NCI-H524 (cell line): ENCODE data around the gene IHH.

Experiments used
- DNase-seq, 2 experiments: peaks; one replicate each; lab custom pipeline; 2025; lab: John Stamatoyannopoulos, UW

The IHH gene

DNA sequence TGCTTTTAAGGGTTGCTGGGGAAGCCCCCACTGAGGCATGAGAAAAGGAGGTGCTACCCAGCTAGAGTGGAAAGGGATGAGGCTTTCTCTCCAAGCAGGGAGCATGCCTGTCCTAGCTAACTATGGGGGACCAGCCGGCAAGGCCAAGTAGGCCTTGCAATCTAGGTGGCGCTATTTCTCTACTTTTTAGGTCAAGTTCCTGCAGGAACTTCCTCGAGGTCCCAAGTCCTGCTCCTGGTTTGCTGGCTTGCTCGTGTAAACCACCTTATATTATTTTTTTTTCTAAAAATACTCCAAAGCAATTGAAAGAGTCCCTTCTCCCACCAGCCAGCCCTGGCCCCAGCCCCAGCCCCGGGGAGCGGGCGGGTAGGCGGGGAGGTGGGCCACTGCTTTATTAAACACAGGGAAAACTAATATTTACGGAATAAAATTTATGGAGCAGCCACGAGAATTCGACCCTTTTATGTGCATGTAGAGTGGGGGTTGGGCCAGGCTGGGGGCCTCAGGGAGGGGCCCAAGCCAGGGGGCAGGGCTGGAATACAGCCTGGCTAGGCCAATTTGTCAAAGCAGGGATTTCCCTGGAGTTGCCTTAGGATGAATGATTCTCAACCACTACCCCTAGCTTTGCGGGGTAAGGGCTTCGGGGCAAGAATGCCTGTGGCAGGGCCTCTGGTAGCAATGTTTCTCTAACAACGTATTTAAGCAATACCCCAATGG is 12.8 kb upstream of the IHH start:
- peak; percentile 27 to 78 for DNase-seq

DNA sequence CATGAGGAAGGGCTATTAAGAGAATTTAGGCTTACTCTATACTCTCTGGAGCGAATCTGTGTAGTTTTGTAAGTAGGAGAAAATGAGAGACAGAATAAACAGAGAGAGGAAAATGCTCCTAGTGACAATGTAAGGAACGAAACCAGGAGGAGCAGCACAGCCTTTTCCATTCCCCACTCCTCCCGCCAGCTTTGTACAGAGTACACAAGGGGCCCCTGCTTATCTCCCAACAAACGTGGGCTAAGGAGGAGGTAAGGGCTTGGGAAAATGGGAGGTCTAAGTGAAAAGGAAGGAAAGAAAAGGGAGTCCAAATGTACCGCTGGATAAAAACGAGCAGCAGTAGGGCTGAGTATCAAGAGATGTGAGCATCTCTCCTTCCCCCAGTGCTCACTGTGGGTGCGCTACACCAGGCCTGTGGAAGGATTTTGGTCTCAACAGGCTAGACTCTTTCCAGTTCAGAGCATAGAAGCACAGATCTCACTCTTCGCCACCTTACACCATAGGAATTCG is 12.1 kb upstream of the IHH start:
- DNase-seq, result no peak

DNA sequence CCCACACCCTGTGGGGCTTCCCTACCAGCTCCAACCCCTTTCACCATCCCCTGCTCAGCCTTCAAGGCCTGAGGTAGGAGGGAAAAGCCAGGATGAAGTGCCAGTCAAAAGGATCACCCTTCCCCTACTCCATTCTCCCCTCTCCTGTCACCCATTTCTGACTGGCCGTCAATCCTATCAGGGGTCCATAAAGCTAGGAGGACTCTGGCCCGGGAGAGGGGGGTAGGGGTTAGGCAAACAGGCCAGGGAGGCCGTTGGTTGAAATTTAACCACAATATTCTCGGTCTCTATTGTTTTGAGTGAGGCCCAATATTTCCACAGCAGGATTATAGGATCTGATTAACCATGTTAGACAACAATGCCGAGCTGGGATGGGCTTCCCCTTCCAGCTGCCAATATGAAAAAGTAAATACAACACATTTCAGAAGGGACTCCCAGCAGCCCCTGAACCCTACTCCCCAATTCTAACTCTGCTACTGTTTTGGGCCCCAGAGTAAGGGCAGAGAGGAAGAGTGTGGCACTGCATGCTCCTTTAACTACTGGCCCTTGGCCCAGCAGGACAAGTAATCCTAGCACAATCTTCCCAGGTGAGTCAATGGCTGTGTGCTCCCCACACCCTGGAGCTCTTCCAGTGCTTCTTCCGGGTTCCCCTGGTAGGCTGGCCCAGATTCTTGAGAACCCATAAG is 10.6 kb upstream of the IHH start:
- no peak for DNase-seq

DNA sequence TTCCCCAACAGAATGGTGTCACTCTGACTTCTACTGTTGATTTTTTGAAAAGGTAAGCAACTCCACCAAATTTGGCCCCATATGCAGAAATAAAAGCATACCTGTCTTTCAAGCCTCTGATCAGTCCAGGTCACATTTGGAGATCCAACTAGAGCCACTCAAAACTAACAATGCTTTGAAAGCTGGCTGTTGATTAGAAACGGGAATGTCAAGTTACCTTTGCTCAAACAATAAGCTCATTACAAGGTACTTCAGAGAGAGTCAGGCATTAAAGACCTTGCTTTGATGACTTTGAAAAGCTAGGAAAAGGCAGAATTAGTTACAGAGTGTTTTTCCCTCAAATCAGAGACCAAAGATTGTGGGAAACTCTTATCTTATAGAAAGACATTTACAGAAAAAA is 4.8 kb upstream of the IHH start:
- no peak for DNase-seq

DNA sequence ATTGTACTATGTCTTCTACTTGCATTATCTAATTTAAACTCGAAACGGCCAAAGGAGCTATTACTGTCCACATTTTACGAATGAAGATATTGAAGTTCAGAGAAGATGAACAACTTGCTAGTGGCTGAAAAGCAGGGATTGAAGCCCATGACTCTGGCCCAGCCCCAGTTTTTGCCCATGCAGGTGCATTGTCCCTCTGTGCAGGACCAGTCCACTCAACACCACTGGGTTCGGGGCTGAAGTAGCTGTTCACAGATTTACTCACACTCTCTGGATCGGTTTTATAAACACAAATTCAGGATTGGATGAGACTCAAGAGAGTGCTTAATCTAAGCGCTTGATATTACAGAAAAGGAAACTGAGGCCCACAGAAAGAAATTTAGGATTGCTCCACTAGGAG is 1.4 kb upstream of the IHH start:
- DNase-seq, result no peak

DNA sequence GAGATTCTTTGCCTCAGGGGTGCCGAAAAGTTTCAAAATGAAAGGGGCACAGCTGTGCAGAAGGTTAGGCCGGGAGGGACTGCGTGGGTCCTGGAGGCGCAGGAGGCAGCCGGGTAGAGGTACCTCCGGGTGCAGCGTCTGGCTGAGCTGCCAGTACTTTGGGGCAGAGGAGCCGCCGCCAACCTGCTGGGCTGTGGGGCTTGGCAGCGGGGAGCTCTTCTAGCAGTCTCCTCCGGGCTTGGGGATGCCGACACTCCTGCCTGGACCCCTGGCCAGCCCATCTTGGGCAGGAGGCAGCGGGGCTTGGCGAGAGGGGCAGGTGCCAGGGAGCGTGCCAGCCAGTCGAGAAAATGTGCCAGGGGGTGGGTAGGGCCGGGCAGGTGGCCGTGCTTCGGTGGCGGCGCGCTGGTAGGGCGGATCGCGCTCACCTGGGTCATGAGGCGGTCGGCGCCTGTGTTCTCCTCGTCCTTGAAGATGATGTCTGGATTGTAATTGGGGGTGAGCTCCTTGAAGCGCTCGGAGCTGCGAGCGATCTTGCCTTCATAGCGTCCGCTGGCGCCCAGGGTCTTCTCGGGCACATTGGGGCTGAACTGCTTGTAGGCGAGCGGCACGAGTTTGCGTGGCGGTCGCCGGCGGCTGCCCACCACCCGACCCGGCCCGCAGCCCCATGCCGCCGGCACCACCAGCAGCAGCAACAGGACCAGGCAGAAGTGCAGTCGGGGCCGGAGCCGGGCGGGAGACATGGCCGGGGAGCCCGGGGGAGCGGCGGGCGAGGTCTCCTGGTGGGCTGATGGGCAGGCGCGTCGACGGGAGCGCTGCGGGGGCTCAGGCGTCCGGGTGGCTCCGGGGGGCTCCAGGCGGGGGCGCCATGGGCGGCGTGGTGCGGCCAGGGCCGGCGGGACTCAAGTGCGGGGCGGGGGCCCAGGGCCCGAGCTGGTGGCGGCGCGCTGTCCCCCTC is 717 bp downstream of the IHH start:
- peak in 1 of 2 experiments; percentile 28 for DNase-seq

DNA sequence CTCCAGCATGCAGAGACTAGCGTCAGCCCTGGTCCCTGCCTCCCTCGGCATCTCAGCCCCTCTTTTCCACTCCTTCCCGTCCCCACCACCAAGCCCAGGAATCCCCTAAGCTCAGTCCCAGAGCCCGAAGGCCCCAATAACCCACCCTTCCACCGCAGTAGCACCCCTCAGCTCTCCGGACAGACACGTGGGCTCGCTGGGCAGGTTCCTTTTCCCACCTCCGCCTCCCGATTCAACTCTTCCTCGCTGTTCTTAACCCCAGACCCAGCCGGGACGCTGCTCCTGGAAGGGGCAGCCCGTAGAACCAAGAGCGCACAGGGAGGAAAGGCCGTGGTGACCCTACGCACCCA is 1.4 kb downstream of the IHH start:
- no peak for DNase-seq

DNA sequence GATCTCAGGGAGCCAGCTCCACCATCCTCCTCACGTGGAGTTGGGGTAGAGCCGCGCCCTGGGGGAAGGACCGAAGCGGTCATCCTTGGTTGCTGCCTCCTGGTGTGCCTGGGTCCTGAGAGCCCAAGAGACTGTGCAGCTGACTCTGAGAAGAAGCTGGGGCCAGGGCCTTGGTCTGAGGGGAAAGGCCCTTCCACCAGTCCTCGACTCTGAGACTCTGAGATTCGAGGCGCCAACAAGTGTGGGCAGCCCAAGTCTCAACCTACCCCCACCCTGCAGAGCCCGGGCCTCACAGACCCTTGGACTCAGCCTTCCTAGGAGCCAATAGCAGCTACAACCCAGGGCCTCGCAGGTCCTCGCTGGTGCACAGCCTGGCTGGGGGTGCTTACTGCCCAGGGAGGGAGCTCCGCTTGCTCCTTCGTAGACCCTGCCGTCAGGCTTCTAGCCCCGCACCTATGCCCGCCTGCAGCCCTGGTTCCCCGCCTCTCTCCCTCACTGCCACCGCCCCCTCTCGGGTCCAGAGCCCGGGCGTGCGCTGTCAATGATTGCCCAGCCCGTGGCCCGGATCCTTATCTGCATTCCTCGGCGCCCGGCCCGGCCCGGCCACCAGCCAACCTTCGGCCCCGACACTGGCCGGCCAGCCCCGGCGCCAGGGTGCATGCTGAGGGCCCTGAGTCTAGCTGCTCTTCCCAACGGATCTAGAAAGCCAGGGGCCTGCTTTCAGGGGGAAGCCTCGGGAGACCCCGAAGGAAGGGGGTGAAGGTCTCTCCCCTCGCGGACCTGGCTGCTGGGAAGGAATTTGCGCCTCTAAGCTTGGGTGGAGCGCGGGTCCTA is 2.0 kb downstream of the IHH start:
- no peak for DNase-seq

DNA sequence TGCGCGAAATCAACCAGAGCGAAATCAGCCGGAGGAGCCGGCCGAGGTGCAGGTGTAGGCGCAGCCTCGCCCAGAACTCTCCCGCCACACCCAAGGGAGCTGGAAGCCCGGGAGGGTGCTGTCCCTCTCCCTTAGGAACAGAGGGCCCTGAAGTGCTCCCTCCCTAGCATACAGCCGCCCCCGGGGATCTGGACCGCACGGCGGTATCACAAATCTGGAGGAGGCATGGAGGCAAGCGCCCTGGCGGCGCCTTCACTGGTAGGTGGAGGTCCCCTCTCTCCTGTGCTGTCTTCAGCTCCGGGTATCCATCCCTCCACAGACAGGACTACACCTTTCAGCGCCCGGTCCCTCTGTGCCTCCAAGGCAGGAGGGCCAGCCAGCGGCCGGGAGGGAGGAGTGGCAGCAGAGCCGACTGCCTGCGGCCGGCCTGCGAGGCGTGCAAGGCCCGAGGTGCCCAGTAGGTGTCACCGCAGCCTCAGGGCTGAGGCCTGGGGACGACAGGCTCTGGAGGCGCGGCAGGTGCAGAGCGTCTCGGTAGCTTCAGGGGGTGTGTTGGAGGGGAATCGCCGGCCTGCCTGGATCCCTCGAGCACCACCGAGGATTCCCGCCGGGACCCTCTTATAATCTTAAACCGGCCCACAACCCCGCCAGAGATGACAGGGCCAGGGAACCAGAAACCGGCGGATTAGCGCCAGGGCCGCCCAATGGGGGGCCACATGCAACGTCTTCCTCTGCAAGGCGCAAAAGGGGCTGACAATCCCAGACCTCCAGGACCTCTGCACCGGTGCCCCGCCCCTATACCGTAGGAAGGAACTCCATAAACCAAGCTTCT is 2.8 kb downstream of the IHH start:
- DNase-seq, result peak; percentile 55 to 80

DNA sequence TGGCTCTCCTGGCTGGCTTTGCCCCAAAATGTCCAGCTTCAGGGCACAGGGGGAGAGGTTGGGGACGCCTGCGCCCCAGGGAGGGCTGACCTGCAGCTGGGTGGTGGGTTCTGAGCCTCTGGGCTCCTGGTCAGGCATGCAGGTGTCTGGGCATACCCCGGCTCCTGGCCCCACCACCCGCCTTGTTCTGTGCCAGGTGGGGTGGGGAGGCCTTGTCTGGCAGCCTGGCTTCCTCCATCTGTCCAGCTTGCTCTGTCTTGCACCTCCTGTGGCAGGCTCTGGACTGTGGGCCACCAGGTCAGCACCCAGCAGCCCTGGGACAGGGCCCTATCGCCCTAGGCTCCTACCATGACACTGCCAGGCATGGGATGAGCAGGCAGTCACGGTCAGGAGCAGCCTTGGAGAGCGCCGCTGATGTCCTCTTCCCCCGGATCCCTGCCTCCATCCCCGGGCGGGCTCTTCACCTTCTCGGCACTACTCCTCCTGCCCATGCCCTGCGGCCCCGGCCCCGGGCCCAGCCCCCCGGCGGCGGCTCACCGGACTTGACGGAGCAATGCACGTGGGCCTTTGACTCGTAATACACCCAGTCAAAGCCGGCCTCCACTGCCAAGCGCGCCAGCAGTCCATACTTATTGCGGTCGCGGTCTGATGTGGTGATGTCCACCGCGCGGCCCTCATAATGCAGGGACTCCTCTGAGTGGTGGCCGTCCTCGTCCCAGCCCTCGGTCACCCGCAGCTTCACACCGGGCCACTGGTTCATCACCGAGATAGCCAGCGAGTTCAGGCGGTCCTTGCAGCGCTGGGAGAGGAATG is 3.6 kb downstream of the IHH start:
- no peak for DNase-seq

DNA sequence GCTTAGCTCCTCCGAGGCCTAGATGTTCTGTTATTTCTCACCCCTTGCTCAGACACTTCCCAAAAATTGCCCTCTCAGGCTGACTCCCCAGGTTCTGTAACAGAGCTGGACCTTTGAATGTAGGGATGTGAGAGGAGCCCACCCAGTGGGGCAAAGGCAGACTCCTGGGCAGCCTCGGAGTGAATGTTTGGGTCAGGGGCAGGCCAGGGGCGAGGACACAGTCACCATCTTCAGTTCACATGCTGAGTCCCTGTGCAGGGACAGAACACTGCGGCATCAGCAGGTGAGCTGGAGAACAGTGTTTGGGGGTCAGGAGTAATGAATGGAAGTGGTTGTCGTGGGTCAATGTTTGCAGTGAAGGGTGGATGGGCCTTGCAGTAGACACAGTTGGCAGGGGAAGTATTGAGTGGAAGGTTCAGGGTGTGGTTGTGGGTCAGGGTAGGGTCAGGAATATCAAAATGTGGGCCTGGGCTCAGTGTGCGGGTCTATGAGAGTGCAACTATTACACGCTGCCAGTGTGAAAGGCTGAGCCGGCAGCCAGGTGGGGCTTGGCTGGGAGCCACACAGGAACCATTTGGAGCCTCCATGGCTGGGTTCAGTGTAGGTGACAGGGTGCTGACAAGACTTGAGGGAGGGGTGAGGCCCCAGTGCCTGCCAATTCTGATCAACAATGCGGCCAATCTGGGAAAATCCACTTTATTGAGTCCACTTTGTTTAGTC is 4.4 kb downstream of the IHH start:
- DNase-seq, result no peak

DNA sequence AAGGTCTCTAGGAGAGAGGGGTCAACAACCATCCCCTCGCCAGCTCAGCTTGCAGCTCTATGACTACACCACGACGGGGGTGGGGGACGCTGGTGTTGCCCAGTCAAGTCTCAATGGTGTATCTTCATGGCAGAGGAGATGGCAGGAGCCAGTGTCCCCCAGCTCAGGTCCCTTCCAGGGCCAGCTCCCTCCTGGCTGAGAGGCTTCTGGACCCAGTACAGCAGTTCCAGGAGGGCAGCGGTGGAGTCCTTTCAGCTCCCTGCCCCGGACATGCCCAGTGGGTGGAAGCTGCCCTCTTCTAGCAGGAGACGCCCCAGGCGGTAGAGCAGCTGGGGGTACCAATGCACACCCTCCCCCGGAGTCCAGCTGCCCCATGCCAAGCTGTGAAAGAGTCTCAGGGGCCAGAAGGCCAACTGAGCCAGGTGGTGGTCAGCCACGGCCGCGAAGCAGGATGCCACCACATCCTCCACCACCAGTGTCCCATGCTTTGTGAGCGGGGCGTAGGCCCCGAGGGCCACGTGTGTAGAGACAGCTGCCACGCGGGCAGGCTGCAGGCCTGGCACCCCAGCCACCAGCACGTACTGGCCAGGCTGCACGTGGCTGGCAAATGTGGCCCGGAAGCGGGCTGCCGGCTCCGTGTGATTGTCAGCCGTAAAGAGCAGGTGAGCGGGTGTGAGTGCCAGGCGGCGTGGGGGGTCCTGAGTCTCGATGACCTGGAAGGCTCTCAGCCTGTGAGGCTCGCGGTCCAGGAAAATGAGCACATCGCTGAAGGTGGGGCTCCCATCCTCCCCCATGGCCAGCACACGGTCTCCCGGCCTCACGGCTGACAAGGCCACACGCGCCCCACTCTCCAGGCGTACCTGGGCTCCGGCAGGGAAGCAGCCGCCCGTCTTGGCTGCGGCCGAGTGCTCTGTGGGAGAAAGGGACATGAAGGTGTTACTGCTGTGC is 5.5 kb downstream of the IHH start:
- no peak for DNase-seq

DNA sequence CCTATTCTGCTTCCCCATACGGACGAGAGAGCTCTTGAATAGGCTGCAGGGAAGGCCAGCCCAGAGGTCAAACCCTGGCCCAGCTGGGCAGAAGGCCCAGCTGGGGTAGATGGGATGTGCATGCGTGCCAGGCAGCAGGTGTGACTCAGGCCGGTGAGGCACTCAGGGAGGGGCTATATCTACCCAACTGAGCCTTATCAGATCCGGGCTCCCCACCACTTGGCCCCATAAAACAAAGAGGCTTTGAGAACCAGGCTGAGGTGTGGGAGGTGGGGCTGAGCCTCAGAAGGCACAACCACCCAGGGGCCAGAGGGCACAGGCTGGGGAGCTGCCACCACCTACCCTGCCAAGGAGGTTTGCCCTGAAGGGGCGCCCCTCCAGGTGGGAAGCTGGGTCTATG is 11.4 kb downstream of the IHH start:
- no peak for DNase-seq

DNA sequence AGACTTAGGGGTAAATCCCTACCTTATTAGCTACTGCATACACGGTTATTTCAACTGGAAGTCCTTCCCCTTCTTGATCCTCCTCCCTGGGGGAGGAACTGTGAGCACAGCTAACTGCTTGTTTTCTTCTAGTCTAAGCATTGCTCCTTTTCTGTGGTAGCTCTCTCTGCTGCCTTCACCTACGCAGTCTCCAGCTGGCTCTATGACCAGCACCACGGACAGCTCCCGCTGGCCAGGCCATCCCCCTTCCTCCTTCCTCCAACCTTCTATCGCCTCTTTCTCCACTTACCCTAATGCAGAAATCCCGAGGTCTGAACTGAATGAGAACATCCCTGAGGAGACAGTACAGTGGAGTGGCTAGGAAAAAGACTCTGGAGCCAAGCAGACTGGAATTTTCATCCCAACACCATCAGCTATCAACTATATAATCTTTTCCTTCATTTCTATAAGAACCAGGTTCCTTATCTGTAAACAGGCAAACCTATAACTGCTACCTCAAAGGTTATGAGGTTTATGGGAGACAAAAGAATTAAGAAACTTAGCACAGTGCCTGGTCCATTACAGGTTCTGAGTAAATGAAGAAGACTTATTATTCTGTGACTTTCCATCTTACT is 14.7 kb downstream of the IHH start:
- no peak for DNase-seq

DNA sequence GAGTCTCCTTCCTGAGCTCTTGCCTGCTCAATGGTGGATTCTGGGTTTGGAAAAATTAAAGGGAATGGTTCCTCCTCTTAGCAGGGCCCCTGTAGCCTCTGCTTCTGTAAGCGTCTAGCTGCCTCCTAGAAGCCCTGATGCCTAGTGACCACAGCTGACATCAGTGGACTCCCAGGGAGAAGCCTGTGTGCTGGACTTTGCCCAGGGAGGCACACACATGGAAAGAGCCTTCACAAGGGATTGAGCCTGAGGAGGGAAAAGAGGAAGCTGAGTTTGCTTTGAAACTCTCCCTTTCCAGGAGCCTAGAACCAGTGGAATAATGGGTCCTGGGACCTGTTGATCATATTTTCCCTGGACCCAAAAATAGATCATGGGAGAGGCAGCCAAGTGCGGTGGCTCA is 18.0 kb downstream of the IHH start:
- DNase-seq, result no peak

DNA sequence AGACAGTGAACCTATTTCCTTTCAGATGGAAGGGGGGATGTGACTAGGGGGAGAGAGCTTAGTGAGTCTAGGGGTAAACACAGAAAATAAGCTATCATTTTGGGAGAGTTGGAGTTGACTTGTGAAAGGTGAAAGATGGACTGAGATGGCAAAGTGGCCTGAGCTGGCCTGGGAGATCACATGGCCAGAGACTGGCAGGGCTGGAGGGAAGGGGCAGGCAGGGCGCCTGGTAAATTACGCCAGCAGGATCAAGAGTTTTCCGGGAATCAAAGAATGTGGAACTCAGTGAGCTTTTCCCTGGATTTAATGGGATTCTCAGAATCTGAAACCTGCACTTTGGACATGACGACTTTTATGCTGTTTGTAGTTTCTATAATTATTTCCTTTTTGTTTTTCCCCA is 18.6 kb downstream of the IHH start:
- DNase-seq, result no peak

DNA sequence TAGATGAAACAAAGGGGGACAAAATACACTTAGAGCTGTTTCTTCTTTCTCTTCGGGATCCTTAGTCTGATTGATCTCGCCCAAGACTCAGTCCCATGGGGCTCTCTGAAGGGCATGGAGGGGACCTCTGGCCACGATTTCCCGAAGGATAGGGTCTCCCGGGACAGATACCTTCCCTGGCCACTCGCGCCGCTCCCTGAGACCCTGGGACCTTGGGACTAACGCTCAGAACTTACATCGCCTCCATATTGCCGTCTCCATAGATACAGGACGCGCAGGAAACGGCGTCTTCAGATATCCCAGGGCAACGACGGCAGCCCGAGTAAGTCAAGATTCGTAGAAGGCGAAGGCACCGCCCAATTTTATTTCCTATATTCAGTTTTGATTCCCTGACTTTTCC is 19.5 kb downstream of the IHH start, which contains the start of gene CFAP65:
CFAP65 (minus strand) TSS at position 265 of the 400 bp plus-strand sequence. CDS start 2,468 bp downstream, outside the sequence.
- DNase-seq, result peak in 1 of 2 experiments; percentile 54
